Neuronal stem cell (in vitro differentiated cells): ENCODE results near the gene CFAP99.

ENCODE experiments used
- DNase-seq: peaks from one replicate; pipeline ENCODE4 v3.0.0-alpha.2; 2013; ENCODE audit warnings: low spot score
- H2AFZ ChIP-seq: one replicate; pipeline ENCODE4 v1.6.1; 2013; ENCODE audit warnings: mild to moderate bottlenecking, low read length, inconsistent platforms
- H2AK5ac ChIP-seq: 2 replicates; pipeline ENCODE4 v1.6.1; 2013; ENCODE audit warnings: low read depth, mild to moderate bottlenecking, inconsistent platforms, low read length, moderate library complexity, mixed read lengths
- H2BK120ac ChIP-seq: 2 replicates; pipeline ENCODE4 v1.6.1; 2013; ENCODE audit warnings: low read depth, mild to moderate bottlenecking, inconsistent platforms, low read length, moderate library complexity, mixed read lengths
- H2BK12ac ChIP-seq: one replicate; pipeline ENCODE4 v1.6.1; 2013; ENCODE audit warnings: low read length, inconsistent platforms
- H2BK15ac ChIP-seq: 2 replicates; pipeline ENCODE4 v1.6.1; 2013; ENCODE audit warnings: mild to moderate bottlenecking, low read length, inconsistent platforms, mixed read lengths
- H2BK5ac ChIP-seq: one replicate; pipeline ENCODE4 v1.6.1; 2013; ENCODE audit warnings: inconsistent platforms, mild to moderate bottlenecking, low read length, moderate library complexity
- H3K14ac ChIP-seq: one replicate; pipeline ENCODE4 v1.6.1; 2013; ENCODE audit warnings: low read length, inconsistent platforms
- H3K18ac ChIP-seq: 2 replicates; pipeline ENCODE4 v1.6.1; 2013; ENCODE audit warnings: low read length, inconsistent platforms
- H3K23ac ChIP-seq: 2 replicates; pipeline ENCODE4 v1.6.1; 2013; ENCODE audit warnings: low read depth, mild to moderate bottlenecking, mixed read lengths, low read length, inconsistent platforms; ENCODE audit not compliant: poor library complexity
- H3K27ac ChIP-seq: replicated peaks from 3 replicates; pipeline ENCODE4 v1.5.1; 2013; ENCODE audit warnings: low read length, inconsistent platforms
- H3K27me3 ChIP-seq, 3 experiments: 2 replicates each; pipeline ENCODE4 v1.6.1; 2013; ENCODE audit warnings: low read length in 3 of 3, mild to moderate bottlenecking in 2 of 3, inconsistent platforms in 1 of 3, low read depth in 1 of 3, mixed read lengths in 1 of 3, moderate library complexity in 1 of 3; ENCODE audit not compliant: control insufficient read depth in 3 of 3, insufficient read depth in 3 of 3
- H3K36me3 ChIP-seq, 2 donors: replicated peaks in 1 of 2; 2 replicates each; pipeline ENCODE4 v1.6.1; 2013; ENCODE audit warnings: low read length in 2 of 2; ENCODE audit not compliant: control insufficient read depth in 2 of 2, insufficient read depth in 2 of 2
- H3K4ac ChIP-seq: 2 replicates; pipeline ENCODE4 v1.6.1; 2013; ENCODE audit warnings: inconsistent platforms, mild to moderate bottlenecking, low read length, moderate library complexity
- H3K4me1 ChIP-seq, 2 donors: 1 replicate in 1 of 2; 2 replicates in 1 of 2; pipeline ENCODE4 v1.6.1; 2013; ENCODE audit warnings: low read length in 2 of 2, low read depth in 1 of 2; ENCODE audit not compliant: control insufficient read depth in 2 of 2, insufficient read depth in 1 of 2
- H3K4me2 ChIP-seq: one replicate; pipeline ENCODE4 v1.6.1; 2013; ENCODE audit warnings: mild to moderate bottlenecking, low read length, inconsistent platforms; ENCODE audit not compliant: insufficient read depth, poor library complexity, severe bottlenecking
- H3K4me3 ChIP-seq, 2 donors: 2 replicates each; pipeline ENCODE4 v1.5.1; 2013; ENCODE audit warnings: low read length in 2 of 2, mild to moderate bottlenecking in 2 of 2, inconsistent platforms in 1 of 2, moderate library complexity in 1 of 2
- H3K79me1 ChIP-seq: one replicate; pipeline ENCODE4 v1.6.1; 2013; ENCODE audit warnings: low read depth, mild to moderate bottlenecking, inconsistent platforms, low read length, moderate library complexity
- H3K9ac ChIP-seq: one replicate; pipeline ENCODE4 v1.6.1; 2013; ENCODE audit warnings: mild to moderate bottlenecking, low read depth, low read length, inconsistent platforms; ENCODE audit not compliant: poor library complexity
- H3K9me3 ChIP-seq, 2 donors: replicated peaks in 1 of 2; 2 replicates each; pipeline versions ENCODE3 to v1.6.1; 2013; ENCODE audit warnings: low read length in 2 of 2, mild to moderate bottlenecking in 2 of 2, inconsistent platforms in 1 of 2, low read depth in 1 of 2, mixed read lengths in 1 of 2, moderate library complexity in 1 of 2; ENCODE audit not compliant: control insufficient read depth in 2 of 2, insufficient read depth in 1 of 2
- H4K8ac ChIP-seq: one replicate; pipeline ENCODE4 v1.6.1; 2013; ENCODE audit warnings: low read depth, mild to moderate bottlenecking, inconsistent platforms, low read length, moderate library complexity
- H4K91ac ChIP-seq: one replicate; pipeline ENCODE4 v1.6.1; 2013; ENCODE audit warnings: low read length, low read depth, mild to moderate bottlenecking, inconsistent platforms; ENCODE audit not compliant: poor library complexity
- WGBS, 2 donors: extraction: QIAGEN DNeasy Blood & Tissue Kit; methylation state at CpG; one replicate each; pipeline ENCODE4 v1.1.7; 2013; ENCODE audit warnings: missing lambda C conversion rate in 2 of 2, mixed read lengths in 1 of 2; ENCODE audit not compliant: insufficient read length in 2 of 2, insufficient replicate concordance in 1 of 2; ENCODE audit errors: extremely low coverage in 2 of 2; 5-methylcytosine and 5-hydroxymethylcytosine counted together

Gene CFAP99

DNA sequence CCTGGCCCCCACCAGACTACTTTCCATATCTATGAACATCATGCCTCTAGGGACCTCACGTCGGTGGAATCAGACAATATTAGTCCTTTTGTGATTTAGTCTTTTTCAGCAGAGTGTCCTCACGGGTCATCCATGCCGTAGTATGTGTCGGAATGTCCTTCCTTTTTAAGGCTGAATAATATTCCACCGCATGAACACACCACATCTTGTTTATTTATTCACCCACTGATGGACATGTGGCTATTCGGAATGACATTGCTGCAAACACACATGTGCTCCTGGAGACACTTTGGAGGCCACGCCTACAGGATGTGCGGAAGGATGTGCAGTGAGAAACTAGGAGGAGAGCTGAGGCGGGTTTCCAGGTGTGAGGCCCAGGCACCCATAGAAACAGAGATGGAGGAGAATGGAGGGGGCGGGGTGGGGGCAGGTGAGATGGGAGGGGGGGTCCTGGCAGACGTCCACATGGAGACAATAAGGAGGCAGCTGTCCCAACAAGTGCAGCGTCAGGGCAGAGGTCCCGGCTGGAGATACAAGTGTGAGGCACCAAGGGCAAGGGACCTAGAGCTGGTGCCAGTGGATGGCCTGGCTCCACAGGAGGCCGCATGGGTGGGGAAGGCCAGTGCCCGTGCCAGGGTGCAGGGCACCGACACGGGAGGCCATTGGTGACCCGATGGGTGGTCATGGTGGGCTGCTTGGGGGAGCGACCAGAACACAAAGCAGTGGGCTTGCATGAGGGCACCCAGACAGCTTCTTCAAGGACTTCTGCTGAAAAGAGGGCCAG lies 21.0 kb upstream of the CFAP99 start:
- peak overlapping the region; percentile 40 for H2AK5ac ChIP-seq
- no peak overlapping the region for H3K18ac ChIP-seq
- H3K9me3 ChIP-seq = peaks cover 0 to 2% of the 10 kb centered on the region in 2 donors
- no peaks in the 10 kb centered on the region for H3K79me1 ChIP-seq
- no peak overlapping the region for H3K4ac ChIP-seq
- H3K23ac ChIP-seq = no peak overlapping the region
- H2BK12ac ChIP-seq = no peak overlapping the region
- no peak overlapping the region for H3K14ac ChIP-seq
- H2BK5ac ChIP-seq = no peak overlapping the region
- H2BK15ac ChIP-seq = no peak overlapping the region
- no peak overlapping the region for H3K27ac ChIP-seq
- no peak overlapping the region for H4K8ac ChIP-seq
- H3K4me3 ChIP-seq = no peak overlapping the region
- WGBS, 2 donors = no CpG with 5 or more reads among the region's 20 CpGs
- no peak overlapping the region for H3K4me2 ChIP-seq
- H2AFZ ChIP-seq = no peak overlapping the region
- no peak overlapping the region for H4K91ac ChIP-seq
- peaks cover 2 to 66% (median 20%) of the 10 kb centered on the region in 3 experiments for H3K27me3 ChIP-seq
- no peak for DNase-seq
- H3K9ac ChIP-seq = no peak overlapping the region
- H3K36me3 ChIP-seq = no peaks in the 10 kb centered on the region
- H2BK120ac ChIP-seq = no peak overlapping the region
- H3K4me1 ChIP-seq = peaks cover 18 to 22% of the 10 kb centered on the region in 2 donors

DNA sequence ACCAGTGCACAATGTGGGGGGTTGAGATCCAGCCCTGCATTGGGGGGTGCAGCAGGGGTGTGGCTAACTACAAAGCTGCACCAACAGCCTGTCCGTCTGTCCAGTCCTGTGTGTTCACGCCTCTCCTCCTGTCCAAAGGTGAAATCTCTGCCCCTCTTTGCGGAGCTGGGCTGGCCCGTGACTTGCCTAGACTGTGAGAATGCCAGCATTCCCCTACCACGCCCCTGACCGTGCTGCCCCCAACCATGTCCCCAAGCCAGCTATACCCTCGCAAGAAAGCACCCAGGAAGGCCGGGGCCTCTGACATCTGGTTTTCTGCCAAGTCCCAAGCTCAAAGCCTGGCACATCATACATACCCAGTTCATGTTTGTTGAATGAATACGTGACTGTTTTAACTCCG lies 19.5 kb upstream of the CFAP99 start:
- Histone ChIP-seq H3K4me1 (peaks cover 16 to 18% of the 10 kb centered on the region in 2 donors), H2BK12ac (no peak overlapping the region), H4K91ac (no peak overlapping the region), H4K8ac (no peak overlapping the region), H2AK5ac (peak overlapping the region; percentile 53), H3K9ac (peak overlapping the region; percentile 14), H3K14ac (no peak overlapping the region), H2BK120ac (no peak overlapping the region), H3K4me2 (no peak overlapping the region), H3K27me3 (peaks cover 2 to 60% (median 19%) of the 10 kb centered on the region in 3 experiments), H3K4me3 (no peak overlapping the region), H3K4ac (no peak overlapping the region), H3K18ac (peak overlapping the region; percentile 27), H3K9me3 (peaks cover 0 to 2% of the 10 kb centered on the region in 2 donors), H2BK5ac (no peak overlapping the region), H2AFZ (no peak overlapping the region), H3K27ac (no peak overlapping the region), H3K36me3 (no peaks in the 10 kb centered on the region), H3K79me1 (no peaks in the 10 kb centered on the region), H2BK15ac (no peak overlapping the region), H3K23ac (no peak overlapping the region)
- no peak for DNase-seq
- no CpG with 5 or more reads among the region's 10 CpGs for WGBS, 2 donors

DNA sequence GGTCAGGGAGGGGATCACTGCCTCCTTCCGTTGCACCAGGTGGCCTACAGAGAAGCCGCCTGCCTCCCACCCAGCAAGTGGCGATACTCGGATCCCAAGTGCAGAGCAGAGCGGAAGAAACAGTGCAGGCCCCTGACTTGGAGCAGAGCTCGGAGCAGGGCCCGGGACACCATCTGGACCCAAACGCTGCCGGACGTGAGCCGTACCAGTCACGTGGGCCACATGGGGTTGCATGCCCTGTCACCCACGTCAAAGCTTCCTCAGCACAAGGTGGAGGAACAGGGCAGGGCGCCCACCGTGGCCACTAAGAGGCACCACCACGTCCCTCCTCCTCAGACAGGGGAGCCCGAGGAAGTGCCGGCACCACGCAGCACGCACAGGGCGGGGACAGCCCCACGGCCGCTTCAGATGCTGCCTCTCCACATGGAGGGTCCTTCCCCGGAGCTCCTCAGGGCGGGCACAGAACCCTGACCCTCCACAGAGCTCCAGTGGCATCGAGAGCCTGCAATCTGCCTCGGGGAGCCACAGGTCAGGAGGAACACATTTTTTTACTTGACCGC lies 19.0 kb upstream of the CFAP99 start:
- Histone ChIP-seq H2AFZ (no peak overlapping the region), H3K79me1 (no peaks in the 10 kb centered on the region), H2BK5ac (no peak overlapping the region), H2BK12ac (no peak overlapping the region), H3K36me3 (no peaks in the 10 kb centered on the region), H3K27me3 (peaks cover 2 to 56% (median 14%) of the 10 kb centered on the region in 3 experiments), H3K4me1 (peaks cover 16 to 18% of the 10 kb centered on the region in 2 donors), H3K23ac (no peak overlapping the region), H3K4ac (no peak overlapping the region), H3K9me3 (peaks cover 0 to 2% of the 10 kb centered on the region in 2 donors), H2AK5ac (peak overlapping the region; percentile 53), H4K8ac (no peak overlapping the region), H3K4me3 (no peak overlapping the region), H3K4me2 (no peak overlapping the region), H3K18ac (peak overlapping the region; percentile 32), H3K9ac (peak overlapping the region; percentile 14), H2BK120ac (no peak overlapping the region), H4K91ac (no peak overlapping the region), H3K27ac (no peak overlapping the region), H3K14ac (peak overlapping the region; percentile 14), H2BK15ac (no peak overlapping the region)
- DNase-seq = no peak
- no CpG with 5 or more reads among the region's 28 CpGs for WGBS, 2 donors

DNA sequence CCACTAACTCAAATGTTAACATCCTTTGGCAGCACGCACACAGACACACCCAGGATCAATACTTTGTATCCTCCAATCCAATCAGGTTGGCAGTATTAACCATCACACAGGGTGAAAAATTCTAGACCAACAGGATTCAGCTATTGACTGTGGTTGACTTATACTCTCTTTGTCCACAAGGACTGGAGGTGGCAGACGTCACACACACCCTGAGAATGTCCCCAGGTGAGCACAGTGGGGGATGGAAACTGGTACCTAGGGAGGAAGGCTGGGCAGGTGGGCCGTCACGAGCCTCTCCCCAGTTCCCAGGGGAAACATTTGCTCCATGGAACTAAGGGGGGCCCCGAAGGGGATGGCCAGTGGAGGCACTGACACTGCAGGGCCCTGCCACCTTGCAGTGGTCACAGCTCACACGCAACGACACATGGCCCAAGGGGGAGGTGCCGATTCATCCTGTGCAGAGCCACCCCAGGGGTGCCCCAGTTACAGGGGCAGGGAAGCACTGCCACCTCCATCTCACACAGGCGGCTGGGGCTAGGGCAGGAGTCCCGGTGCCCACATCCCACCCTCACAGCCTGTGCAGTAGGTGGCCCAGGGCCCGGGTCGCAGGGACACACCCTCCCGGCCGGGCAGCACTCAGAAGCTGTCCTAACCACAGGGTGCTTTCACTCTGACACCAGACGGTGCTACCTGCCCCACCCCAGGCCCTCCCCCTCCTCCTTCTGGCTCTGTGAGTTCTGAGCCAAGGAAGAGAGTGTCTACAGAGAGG lies 17.7 kb upstream of the CFAP99 start:
- H3K14ac ChIP-seq = peak overlapping the region; percentile 25
- H3K27me3 ChIP-seq = peaks cover 2 to 54% (median 14%) of the 10 kb centered on the region in 3 experiments
- H3K9ac ChIP-seq = no peak overlapping the region
- no peak overlapping the region for H4K91ac ChIP-seq
- H4K8ac ChIP-seq = no peak overlapping the region
- H3K4me2 ChIP-seq = peak overlapping the region; percentile 43
- no peaks in the 10 kb centered on the region for H3K36me3 ChIP-seq
- H2BK5ac ChIP-seq = no peak overlapping the region
- H2BK12ac ChIP-seq = no peak overlapping the region
- peak overlapping the region; percentile 87 for H3K23ac ChIP-seq
- no peak overlapping the region for H3K4me3 ChIP-seq
- WGBS, 2 donors = no CpG with 5 or more reads among the region's 15 CpGs
- H2AFZ ChIP-seq = peak overlapping the region; percentile 86
- H3K18ac ChIP-seq = peak overlapping the region; percentile 80
- peak overlapping the region; percentile 40 for H2AK5ac ChIP-seq
- peaks cover 16 to 18% of the 10 kb centered on the region in 2 donors for H3K4me1 ChIP-seq
- no peak overlapping the region for H2BK120ac ChIP-seq
- no peaks in the 10 kb centered on the region for H3K79me1 ChIP-seq
- H3K4ac ChIP-seq = no peak overlapping the region
- peaks cover 0 to 2% of the 10 kb centered on the region in 2 donors for H3K9me3 ChIP-seq
- H2BK15ac ChIP-seq = no peak overlapping the region
- H3K27ac ChIP-seq = no peak overlapping the region
- DNase-seq = no peak
